Endothelial cell of umbilical vein (primary cell): Measurements from ENCODE around the gene TIGIT. TPM values are rescaled to one million over a fixed set of nuclear protein-coding genes. Genes with fewer than 3 reads are reported as not detected.

Experiments used
- BruUV-seq: library from RNA; stranded (reverse); fragments of 400-500 nt; replicated peaks from 2 replicates; lab custom pipeline; 2021; lab: Mats Ljungman, UMichigan
- CTCF ChIA-PET: fragments of 300-600, 350-600 bp; sonication (Branson Sonifier 250); formaldehyde crosslinking; loops from one replicate; lab custom pipeline; 2021; ENCODE audit warnings: antibody characterized with exemption, inconsistent platforms; lab: Charles Lee
- POLR2A ChIA-PET: fragments of 300-600, 350-600 bp; sonication (Branson Sonifier 250); formaldehyde crosslinking; loops from one replicate; lab custom pipeline; 2021; ENCODE audit warnings: antibody characterized with exemption, inconsistent platforms; lab: Charles Lee
- DNase-seq: peaks from one replicate; pipeline ENCODE4 v3.0.0-alpha.2; 2011; ENCODE audit warnings: low read depth, low spot score
- FAIRE-seq: peaks from 2 replicates; lab custom pipeline; 2011; peaks lifted over from hg19 to GRCh38; lab: Jason Lieb, UNC
- H2AFZ ChIP-seq: 2 replicates; pipeline ENCODE4 v1.6.0; 2012; ENCODE audit warnings: low read depth, low read length, control low read depth, inconsistent platforms
- H3K27ac ChIP-seq: 2 replicates; pipeline ENCODE4 v1.5.1; 2011; ENCODE audit warnings: low read depth, mild to moderate bottlenecking, control low read depth, low read length, moderate library complexity; ENCODE audit not compliant: insufficient read depth
- H3K27me3 ChIP-seq, 2 experiments: 2 replicates each; pipeline versions ENCODE4 v1.6.0 to v1.6.1; 2011; ENCODE audit warnings: low read length in 2 of 2, mixed read lengths in 1 of 2; ENCODE audit not compliant: control insufficient read depth in 2 of 2, insufficient read depth in 2 of 2
- H3K36me3 ChIP-seq, 2 experiments: 2 replicates in 1 of 2; 3 replicates in 1 of 2; pipeline ENCODE4 v1.5.1; 2011; ENCODE audit warnings: low read length in 2 of 2, mild to moderate bottlenecking in 1 of 2, moderate library complexity in 1 of 2; ENCODE audit not compliant: control insufficient read depth in 2 of 2, insufficient read depth in 2 of 2; ENCODE audit errors: extremely low read depth in 1 of 2
- H3K4me1 ChIP-seq: 3 replicates; pipeline ENCODE4 v1.5.1; 2011; ENCODE audit warnings: mild to moderate bottlenecking, low read length; ENCODE audit not compliant: control insufficient read depth, insufficient read depth; ENCODE audit errors: extremely low read depth
- H3K4me2 ChIP-seq: 2 replicates; pipeline ENCODE4 v1.6.1; 2011; ENCODE audit warnings: low read length, control low read depth, mixed read lengths; ENCODE audit not compliant: insufficient read depth
- H3K4me3 ChIP-seq, 3 experiments: fragments of 200-600 bp in 1 of 3; sonication (generic), shearing (Covaris generic) in 1 of 3; replicated peaks in 1 of 3; 2 replicates each; pipeline ENCODE4 v1.5.1; 2011 to 2016; ENCODE audit warnings: control low read depth in 3 of 3, low read length in 3 of 3, mild to moderate bottlenecking in 2 of 3, inconsistent platforms in 1 of 3, low read depth in 1 of 3, moderate library complexity in 1 of 3; ENCODE audit not compliant: insufficient read depth in 1 of 3
- H3K79me2 ChIP-seq: 2 replicates; pipeline ENCODE4 v1.6.0; 2012; ENCODE audit warnings: low read length, inconsistent platforms; ENCODE audit not compliant: control insufficient read depth, insufficient read depth
- H3K9ac ChIP-seq: replicated peaks from 2 replicates; pipeline ENCODE3; 2011; ENCODE audit warnings: low read length, control low read depth; ENCODE audit not compliant: insufficient read depth; ENCODE audit errors: extremely low read depth
- H3K9me1 ChIP-seq: replicated peaks from 3 replicates; pipeline ENCODE4 v1.6.0; 2011; ENCODE audit warnings: mild to moderate bottlenecking, low read length; ENCODE audit not compliant: control insufficient read depth, insufficient read depth; ENCODE audit errors: extremely low read depth
- H3K9me3 ChIP-seq: replicated peaks from 2 replicates; pipeline ENCODE4 v1.5.1; 2012; ENCODE audit warnings: low read length, inconsistent platforms; ENCODE audit not compliant: control insufficient read depth, insufficient read depth
- H4K20me1 ChIP-seq: replicated peaks from 2 replicates; pipeline ENCODE3; 2011; ENCODE audit warnings: mild to moderate bottlenecking, low read length; ENCODE audit not compliant: control insufficient read depth, insufficient read depth; ENCODE audit errors: extremely low read depth
- CTCF ChIP-seq, 2 donors: IDR thresholded peaks; 1 replicate in 1 of 2; 2 replicates in 1 of 2; pipeline ENCODE4 v1.5.1; 2011; ENCODE audit warnings: low read length in 2 of 2, mild to moderate bottlenecking in 2 of 2, moderate library complexity in 2 of 2, control low read depth in 1 of 2, inconsistent platforms in 1 of 2, low read depth in 1 of 2; ENCODE audit not compliant: insufficient read depth in 1 of 2; ENCODE audit errors: extremely low read depth in 1 of 2
- EZH2 ChIP-seq: IDR thresholded peaks from 2 replicates; pipeline ENCODE4 v1.6.1; 2012; ENCODE audit warnings: borderline replicate concordance, low read depth, mild to moderate bottlenecking, moderate library complexity, low read length, inconsistent platforms; ENCODE audit not compliant: severe bottlenecking
- FOS ChIP-seq: IDR thresholded peaks from 2 replicates; pipeline ENCODE4 v1.6.1; 2011; ENCODE audit warnings: mild to moderate bottlenecking, low read length, moderate library complexity, borderline replicate concordance; ENCODE audit not compliant: insufficient read depth
- GATA2 ChIP-seq: IDR thresholded peaks from 2 replicates; pipeline ENCODE4 v1.7.0; 2011; ENCODE audit warnings: low read depth, mild to moderate bottlenecking, moderate library complexity, mixed read lengths, low read length; ENCODE audit not compliant: insufficient read length, insufficient read depth
- JUN ChIP-seq: IDR thresholded peaks from 2 replicates; pipeline ENCODE4 v1.6.1; 2011; ENCODE audit warnings: borderline replicate concordance, low read depth; ENCODE audit not compliant: insufficient read length, insufficient read depth
- MAX ChIP-seq: IDR thresholded peaks from 2 replicates; pipeline ENCODE4 v1.6.1; 2011; ENCODE audit not compliant: insufficient read depth, insufficient read length
- MYC ChIP-seq: IDR thresholded peaks from one replicate; pipeline ENCODE4 v1.6.1; 2011; ENCODE audit warnings: mild to moderate bottlenecking, low read depth, low read length
- POLR2A ChIP-seq: IDR thresholded peaks from 2 replicates; pipeline ENCODE4 v1.6.1; 2012; ENCODE audit warnings: low read depth, mild to moderate bottlenecking, control low read depth, low read length
- POLR2AphosphoS5 ChIP-seq: IDR thresholded peaks from 2 replicates; pipeline ENCODE4 v1.6.1; 2012; ENCODE audit warnings: low read depth, mild to moderate bottlenecking, control low read depth, low read length, moderate library complexity; ENCODE audit not compliant: insufficient read depth
- dilution Hi-C: fragments of 300-500 bp; cut with MboI; formaldehyde crosslinking; loops from one replicate; pipeline ENCODE4 v1.15.0; 2019; ENCODE audit warnings: low sequenced_read_pairs; ENCODE audit not compliant: extremely low pct_ligation_motif_present
- intact Hi-C: fragments of 100-400 bp; cut with micrococcal nuclease; formaldehyde crosslinking; loops from one replicate; pipeline ENCODE4 v1.10.0; 2022
- polyA plus RNA-seq, 4 experiments: library from polyadenylated mRNA; depleted of rRNA in 3 of 4; stranded (reverse) in 3 of 4; unstranded in 1 of 4; fragments of >200 nt; gene quantifications; 2 replicates each; pipeline versions ENCODE4 v1.2.1 to v1.2.3, GENCODE V29; 2011 to 2012; ENCODE audit warnings: missing spikeins in 1 of 4
- total RNA-seq: library from RNA; stranded (reverse); gene quantifications from 2 replicates; pipeline ENCODE4 v1.2.3, GENCODE V29; 2021

TIGIT gene
- total and polyA plus RNA-seq, 2 donors (not counting 3 experiments of a cell fraction or from before 2014, with no cell fraction given), result not detected

DNA sequence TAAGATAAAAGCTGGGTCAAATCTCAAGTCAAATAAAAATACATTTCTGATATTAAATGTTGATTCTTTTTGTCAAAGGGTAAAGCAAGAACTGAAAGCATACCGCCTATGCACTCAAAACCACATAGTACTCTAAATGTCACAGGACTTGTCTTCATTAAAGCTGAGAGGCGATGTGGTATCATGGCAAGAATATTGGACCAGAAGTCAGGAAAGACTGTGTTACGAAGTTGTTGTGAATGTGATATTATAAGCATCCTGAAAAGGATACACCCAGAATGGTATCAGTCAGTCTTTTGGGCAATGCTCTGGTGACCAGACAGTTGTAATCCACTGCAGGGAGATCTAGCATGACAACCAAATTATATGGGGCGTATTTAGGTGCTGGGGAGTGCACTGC is 33.8 kb downstream of the TIGIT start:
- no TSS peak for BruUV-seq
- Histone ChIP-seq H4K20me1 (no peaks in the 10 kb centered on the region), H3K4me1 (no peaks in the 10 kb centered on the region), H3K36me3 (no peaks in the 10 kb centered on the region), H3K27me3 (no peaks in the 10 kb centered on the region), H3K9ac (no peak overlapping the region), H3K4me2 (no peak overlapping the region), H3K79me2 (no peaks in the 10 kb centered on the region), H3K9me1 (no peaks in the 10 kb centered on the region), H3K4me3 (no peak overlapping the region), H3K9me3 (no peaks in the 10 kb centered on the region), H2AFZ (no peak overlapping the region), H3K27ac (no peak overlapping the region)
- DNase-seq, result no peak
- no peak for TF ChIP-seq CTCF (IDR thresholded peaks at IDR 0.05; ENCODE audit: extremely low read depth in 1 of 2, insufficient read depth in 1 of 2, low read depth in 1 of 2, low read length in 2 of 2)
- no peak for TF ChIP-seq MAX
- TF ChIP-seq POLR2AphosphoS5, result no peak
- TF ChIP-seq GATA2, result no peak
- no peak for TF ChIP-seq POLR2A
- no peak for TF ChIP-seq MYC
- TF ChIP-seq EZH2, result no peak
- no peak for TF ChIP-seq FOS
- no peak for TF ChIP-seq JUN
- intact Hi-C loops (no loop called here), dilution Hi-C loops (no loop called here)
- no peak for FAIRE-seq
- POLR2A ChIA-PET, result no interaction called here
- CTCF ChIA-PET, result interaction anchor here (0.7 to 2.4 kb wide), 2 partner anchors 20 to 28 kb away, joined by 3 to 5 read pairs; no protein-coding TSS in a partner anchor
